ENCODE results near the gene NFIC. TPM values are rescaled to one million over a fixed set of nuclear protein-coding genes. Genes with fewer than 3 reads are reported as not detected.

The NFIC gene
- total RNA-seq, 1 donor from 2014 or later, result 1.1 TPM

DNA sequence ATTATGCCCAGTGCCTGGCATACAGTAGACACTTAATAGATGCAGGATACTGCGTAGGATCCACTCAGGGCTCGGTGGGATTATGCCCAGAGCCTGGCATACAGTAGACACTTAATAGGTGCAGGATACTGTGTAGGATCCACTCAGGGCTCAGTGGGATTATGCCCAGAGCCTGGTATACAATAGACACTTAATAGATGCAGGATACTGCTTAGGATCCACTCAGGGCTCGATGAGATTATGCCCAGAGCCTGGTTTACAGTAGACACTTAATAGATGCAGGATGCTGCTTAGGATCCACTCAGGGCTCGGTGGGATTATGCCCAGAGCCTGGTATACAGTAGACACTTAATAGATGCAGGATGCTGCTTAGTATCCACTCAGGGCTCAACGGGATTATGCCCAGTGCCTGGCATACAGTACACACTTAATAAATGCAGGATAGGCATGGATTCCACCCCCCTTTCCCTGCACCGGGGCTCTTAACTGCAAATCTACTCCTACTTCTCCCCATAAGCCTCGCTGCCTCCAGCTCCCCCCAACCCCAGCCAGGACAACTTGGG lies 89.1 kb downstream of the NFIC start:
- TF ChIP-seq, protein P1, sequence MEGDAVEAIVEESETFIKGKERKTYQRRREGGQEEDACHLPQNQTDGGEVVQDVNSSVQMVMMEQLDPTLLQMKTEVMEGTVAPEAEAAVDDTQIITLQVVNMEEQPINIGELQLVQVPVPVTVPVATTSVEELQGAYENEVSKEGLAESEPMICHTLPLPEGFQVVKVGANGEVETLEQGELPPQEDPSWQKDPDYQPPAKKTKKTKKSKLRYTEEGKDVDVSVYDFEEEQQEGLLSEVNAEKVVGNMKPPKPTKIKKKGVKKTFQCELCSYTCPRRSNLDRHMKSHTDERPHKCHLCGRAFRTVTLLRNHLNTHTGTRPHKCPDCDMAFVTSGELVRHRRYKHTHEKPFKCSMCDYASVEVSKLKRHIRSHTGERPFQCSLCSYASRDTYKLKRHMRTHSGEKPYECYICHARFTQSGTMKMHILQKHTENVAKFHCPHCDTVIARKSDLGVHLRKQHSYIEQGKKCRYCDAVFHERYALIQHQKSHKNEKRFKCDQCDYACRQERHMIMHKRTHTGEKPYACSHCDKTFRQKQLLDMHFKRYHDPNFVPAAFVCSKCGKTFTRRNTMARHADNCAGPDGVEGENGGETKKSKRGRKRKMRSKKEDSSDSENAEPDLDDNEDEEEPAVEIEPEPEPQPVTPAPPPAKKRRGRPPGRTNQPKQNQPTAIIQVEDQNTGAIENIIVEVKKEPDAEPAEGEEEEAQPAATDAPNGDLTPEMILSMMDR (IDR thresholded peaks at IDR 0.05), result no peak
- no peak for TF ChIP-seq EZH2 (IDR thresholded peaks at IDR 0.05)
- TF ChIP-seq EZH2phosphoT487 (IDR thresholded peaks at IDR 0.05), result no peak

DNA sequence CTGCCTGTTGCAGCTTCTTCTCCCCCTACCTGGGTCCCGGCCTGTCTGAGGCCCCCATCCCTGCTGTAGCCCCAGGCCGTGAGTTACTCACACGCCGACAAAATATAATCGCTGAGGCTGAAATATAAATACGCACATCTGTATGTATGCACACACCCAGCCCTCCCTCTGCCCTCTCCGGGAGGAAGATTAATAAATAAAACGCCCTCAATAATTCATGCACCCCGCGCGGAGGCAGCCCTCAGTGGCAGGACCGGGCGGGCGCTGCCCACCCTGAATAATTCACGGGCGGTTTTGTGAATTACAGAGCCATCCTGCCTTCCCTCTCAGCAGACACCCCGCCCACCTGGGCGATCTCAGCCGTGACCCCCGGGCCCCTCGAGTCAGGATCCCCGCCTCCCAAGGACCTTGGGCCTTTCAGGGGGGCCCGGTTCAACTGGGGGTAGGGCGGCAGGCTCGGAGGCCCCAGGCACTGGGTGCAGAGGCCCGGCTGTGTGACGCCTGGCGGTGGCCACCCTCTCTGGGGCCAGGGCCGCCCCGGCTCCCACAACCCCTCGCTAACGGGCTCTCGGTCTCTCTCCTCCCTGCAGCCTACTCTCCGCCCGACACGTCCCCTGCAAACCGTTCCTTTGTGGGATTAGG lies 89.7 kb downstream of the NFIC start:
- TF ChIP-seq, protein P1 (IDR thresholded peaks at IDR 0.05), result no peak
- TF ChIP-seq EZH2phosphoT487 (IDR thresholded peaks at IDR 0.05) (no peak), EZH2 (IDR thresholded peaks at IDR 0.05) (no peak)
- Histone ChIP-seq H2AFZ (replicated peaks) (no peak overlapping the region), H3K27me3 (peaks cover 42% of the 10 kb centered on the region), H3K4me3 (no peak overlapping the region), H3K79me2 (ENCODE audit: low read depth) (no peaks in the 10 kb centered on the region), H3K9ac (no peak overlapping the region), H3K36me3 (no peaks in the 10 kb centered on the region), H4K20me1 (ENCODE audit: low read depth) (no peaks in the 10 kb centered on the region), H3F3A (ENCODE audit: low read depth) (peaks cover 13% of the 10 kb centered on the region), H3K9me3 (ENCODE audit: low read depth) (no peaks in the 10 kb centered on the region), H3K4me2 (peak overlapping the region; percentile 31), H3K27ac (no peak overlapping the region), H3K4me1 (peaks cover 26% of the 10 kb centered on the region)
- Mint-ChIP-seq H3K4me3 (peak overlapping the region; percentile 22), H3K36me3 (no peaks in the 10 kb centered on the region), H3K27ac (no peak overlapping the region), H3K27me3 (ENCODE audit: insufficient read depth, low read depth) (peaks cover 25% of the 10 kb centered on the region), H3K9me3 (no peaks in the 10 kb centered on the region), H3K4me1 (peaks cover 17% of the 10 kb centered on the region)
- DNase-seq (ENCODE audit: low spot score), result no peak

More for the DNA sequence above, 89.1 kb downstream of the NFIC start:
- H3K4me3 Mint-ChIP-seq, result no peak overlapping the region
- no peak overlapping the region for H2AFZ ChIP-seq (replicated peaks)
- H3K9me3 Mint-ChIP-seq, result no peaks in the 10 kb centered on the region
- peaks cover 17% of the 10 kb centered on the region for H3K4me1 Mint-ChIP-seq
- H3K27me3 ChIP-seq, result peaks cover 36% of the 10 kb centered on the region
- H3K9me3 ChIP-seq (ENCODE audit: low read depth), result no peaks in the 10 kb centered on the region
- H3K4me3 ChIP-seq, result no peak overlapping the region
- no peak overlapping the region for H3K4me2 ChIP-seq
- no peaks in the 10 kb centered on the region for H4K20me1 ChIP-seq (ENCODE audit: low read depth)
- no peaks in the 10 kb centered on the region for H3K36me3 ChIP-seq
- H3K9ac ChIP-seq, result no peak overlapping the region
- peaks cover 23% of the 10 kb centered on the region for H3K27me3 Mint-ChIP-seq (ENCODE audit: insufficient read depth, low read depth)
- H3K27ac Mint-ChIP-seq, result no peak overlapping the region
- H3K79me2 ChIP-seq (ENCODE audit: low read depth), result no peaks in the 10 kb centered on the region
- no peaks in the 10 kb centered on the region for H3K36me3 Mint-ChIP-seq
- no peak overlapping the region for H3K27ac ChIP-seq
- H3K4me1 ChIP-seq, result peaks cover 26% of the 10 kb centered on the region
- DNase-seq (ENCODE audit: low spot score), result no peak
- peaks cover 13% of the 10 kb centered on the region for H3F3A ChIP-seq (ENCODE audit: low read depth)

DNA sequence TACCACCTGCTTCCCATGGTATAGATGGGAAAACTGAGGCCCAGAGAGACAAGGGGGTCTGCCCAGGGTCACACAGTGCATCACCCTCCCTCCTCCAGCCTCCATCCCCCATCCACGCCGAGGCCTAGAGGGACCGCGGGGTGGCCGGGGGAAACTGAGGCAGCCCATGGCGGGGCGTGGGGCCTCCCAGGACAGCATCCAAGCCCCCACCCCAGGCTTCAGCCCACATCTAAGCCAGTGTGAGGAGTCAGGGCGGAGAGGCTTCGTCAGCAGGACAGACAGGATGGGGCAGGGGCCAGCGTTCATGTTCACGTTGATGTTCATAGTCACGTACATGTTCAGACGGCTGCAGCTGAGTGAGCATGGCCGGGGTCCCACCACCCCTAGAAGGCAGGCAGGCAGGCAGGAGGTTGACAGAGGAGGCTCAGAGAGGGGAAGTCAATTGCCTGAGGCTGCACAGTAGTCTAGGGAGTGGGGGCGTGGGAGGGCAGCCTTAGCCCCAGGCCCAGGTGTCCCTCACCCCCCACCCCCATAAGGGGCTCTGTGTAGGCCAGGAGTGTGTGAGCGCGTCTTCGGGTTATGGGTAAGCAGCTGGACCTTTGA lies 90.6 kb downstream of the NFIC start:
- peaks cover under 1% of the 10 kb centered on the region for H4K20me1 ChIP-seq (ENCODE audit: low read depth)
- no peak overlapping the region for H3K4me3 ChIP-seq
- peaks cover 26% of the 10 kb centered on the region for H3K4me1 ChIP-seq
- H3K36me3 Mint-ChIP-seq, result no peaks in the 10 kb centered on the region
- peaks cover 17% of the 10 kb centered on the region for H3K4me1 Mint-ChIP-seq
- H3K4me3 Mint-ChIP-seq, result no peak overlapping the region
- no peak overlapping the region for H3K27ac ChIP-seq
- H3K79me2 ChIP-seq (ENCODE audit: low read depth), result no peaks in the 10 kb centered on the region
- no peak overlapping the region for H3K9ac ChIP-seq
- DNase-seq (ENCODE audit: low spot score), result no peak
- H3K27ac Mint-ChIP-seq, result no peak overlapping the region
- peaks cover 31% of the 10 kb centered on the region for H3K27me3 Mint-ChIP-seq (ENCODE audit: insufficient read depth, low read depth)
- peaks cover 13% of the 10 kb centered on the region for H3F3A ChIP-seq (ENCODE audit: low read depth)
- H3K27me3 ChIP-seq, result peaks cover 52% of the 10 kb centered on the region
- no peaks in the 10 kb centered on the region for H3K9me3 ChIP-seq (ENCODE audit: low read depth)
- H2AFZ ChIP-seq (replicated peaks), result no peak overlapping the region
- H3K9me3 Mint-ChIP-seq, result no peaks in the 10 kb centered on the region
- H3K4me2 ChIP-seq, result peak overlapping the region; percentile 66
- no peaks in the 10 kb centered on the region for H3K36me3 ChIP-seq
- no peak for TF ChIP-seq EZH2 (IDR thresholded peaks at IDR 0.05)
- TF ChIP-seq, protein P1 (IDR thresholded peaks at IDR 0.05), result no peak
- no peak for TF ChIP-seq EZH2phosphoT487 (IDR thresholded peaks at IDR 0.05)

Measured in neural progenitor cell (in vitro differentiated cells).